Breast epithelium (tissue), 3 donors: ENCODE measurements around the gene MYH10.
A peak's percentile ranks its signal among the peaks of the same experiment; 100 is the strongest.

ENCODE experiments used
- POLR2A ChIP-seq: fragments of 450-650 bp; IDR thresholded peaks from one replicate; pipeline ENCODE4 v1.6.1; 2016; ENCODE audit warnings: antibody characterized with exemption, mild to moderate bottlenecking, moderate library complexity
- POLR2AphosphoS5 ChIP-seq, 3 donors: sonication (generic); formaldehyde crosslinking; IDR thresholded peaks; one replicate each; pipeline ENCODE4 v1.6.1; 2017; ENCODE audit warnings: antibody characterized with exemption in 3 of 3
- TF ChIP-seq, protein P1 (sequence below), 3 donors: fragments of 450-650 bp; IDR thresholded peaks; one replicate each; pipeline ENCODE4 v1.5.1; 2016 to 2017; ENCODE audit warnings: antibody characterized with exemption in 3 of 3, mild to moderate bottlenecking in 3 of 3, moderate library complexity in 3 of 3

DNA sequence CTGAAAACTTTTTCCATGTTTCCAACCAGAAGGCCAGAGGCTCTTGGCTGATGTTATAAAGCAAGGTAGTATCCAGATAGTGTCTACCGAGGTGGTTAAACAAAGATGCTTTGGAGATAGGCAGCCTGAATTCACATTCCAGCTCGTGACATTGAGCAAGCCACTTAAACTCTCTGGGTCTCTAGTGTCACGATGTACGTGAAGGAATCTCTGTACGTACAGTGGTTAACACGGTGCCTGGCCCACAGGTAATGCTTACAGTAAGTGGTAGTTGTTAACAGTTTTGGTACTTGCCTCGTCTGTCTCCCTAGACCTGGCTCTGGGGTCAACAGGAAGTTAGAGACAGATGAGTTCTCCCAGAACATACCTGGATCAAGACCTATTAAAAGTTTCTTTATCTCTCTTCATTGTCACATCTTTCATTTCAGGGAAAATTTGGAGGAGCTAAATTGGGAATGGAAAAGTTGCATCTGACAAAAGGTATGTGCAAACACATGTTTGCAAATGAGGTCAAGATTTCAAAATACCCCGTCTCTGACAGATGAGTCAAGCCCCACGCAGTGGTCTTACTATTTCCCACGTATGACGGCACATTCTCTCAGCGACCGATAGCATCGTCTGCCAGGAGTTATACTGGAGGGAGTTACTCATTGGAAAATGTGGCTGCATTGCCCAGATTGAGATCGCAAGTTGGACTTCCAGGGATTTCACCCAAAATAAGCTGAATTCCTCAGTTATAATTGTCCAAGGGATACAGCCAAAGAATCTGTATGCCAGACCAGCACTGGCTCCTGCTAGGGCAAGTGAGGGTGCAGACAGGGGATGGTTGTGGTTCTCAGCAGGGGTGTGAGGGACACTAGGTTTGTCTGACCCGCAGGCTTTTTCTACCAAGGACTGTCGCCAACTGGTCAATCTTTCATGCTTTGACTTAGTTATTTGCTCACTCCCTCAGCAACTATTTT lies 18.9 kb upstream of the MYH10 start:
- TF ChIP-seq POLR2AphosphoS5 (IDR thresholded peaks at IDR 0.05) (peak in 2 of 3 donors; percentile 18 to 52), POLR2A (no peak)
- TF ChIP-seq, protein P1, sequence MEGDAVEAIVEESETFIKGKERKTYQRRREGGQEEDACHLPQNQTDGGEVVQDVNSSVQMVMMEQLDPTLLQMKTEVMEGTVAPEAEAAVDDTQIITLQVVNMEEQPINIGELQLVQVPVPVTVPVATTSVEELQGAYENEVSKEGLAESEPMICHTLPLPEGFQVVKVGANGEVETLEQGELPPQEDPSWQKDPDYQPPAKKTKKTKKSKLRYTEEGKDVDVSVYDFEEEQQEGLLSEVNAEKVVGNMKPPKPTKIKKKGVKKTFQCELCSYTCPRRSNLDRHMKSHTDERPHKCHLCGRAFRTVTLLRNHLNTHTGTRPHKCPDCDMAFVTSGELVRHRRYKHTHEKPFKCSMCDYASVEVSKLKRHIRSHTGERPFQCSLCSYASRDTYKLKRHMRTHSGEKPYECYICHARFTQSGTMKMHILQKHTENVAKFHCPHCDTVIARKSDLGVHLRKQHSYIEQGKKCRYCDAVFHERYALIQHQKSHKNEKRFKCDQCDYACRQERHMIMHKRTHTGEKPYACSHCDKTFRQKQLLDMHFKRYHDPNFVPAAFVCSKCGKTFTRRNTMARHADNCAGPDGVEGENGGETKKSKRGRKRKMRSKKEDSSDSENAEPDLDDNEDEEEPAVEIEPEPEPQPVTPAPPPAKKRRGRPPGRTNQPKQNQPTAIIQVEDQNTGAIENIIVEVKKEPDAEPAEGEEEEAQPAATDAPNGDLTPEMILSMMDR (IDR thresholded peaks at IDR 0.05), result no peak
